GM19468 (cell line): Measurements from ENCODE around the gene CAMK1G.

Experiments
- ATAC-seq: cut with Tn5 transposase; IDR thresholded peaks from one replicate; pipeline ENCODE4 v1.9.1; 2021; ENCODE audit warnings: mild to moderate bottlenecking, moderate library complexity, moderate number of reproducible peaks; ENCODE audit not compliant: unreplicated experiment; ENCODE audit errors: extremely low read depth

CAMK1G gene

GRCh38 chr1:209583408-209583807, at the start of gene CAMK1G:
CAMK1G (plus strand) TSS chr1:209583714; CDS start chr1:209594984, 11,270 bp downstream.
- ATAC-seq: no peak

GRCh38 chr1:209534496-209535250, 48.8 kb upstream of the CAMK1G start:
- no peak for ATAC-seq

GRCh38 chr1:209536843-209537242, 46.7 kb upstream of the CAMK1G start:
- ATAC-seq: no peak

- no peak for ATAC-seq
Measured at GRCh38 chr1:209537336-209538114, 46.0 kb upstream of the CAMK1G start.

DNA sequence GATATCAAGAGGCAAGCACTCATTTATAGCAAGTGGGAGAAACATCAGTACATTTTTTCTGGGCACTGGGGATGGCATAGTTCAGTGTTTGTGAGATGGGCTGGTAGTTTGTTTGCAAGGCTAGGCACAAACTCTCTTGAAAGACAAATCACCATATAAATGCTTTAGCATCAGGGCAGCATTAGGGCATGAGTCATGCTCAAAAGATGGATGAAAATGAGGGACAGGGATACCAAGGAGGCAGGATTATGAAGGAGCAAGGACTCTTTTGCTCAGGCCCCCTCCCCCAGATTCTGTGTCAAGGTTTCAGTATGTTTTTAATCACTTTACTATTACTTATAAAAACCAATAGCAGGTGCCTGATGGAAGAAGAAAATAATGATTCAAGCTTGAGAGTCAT, 43.9 kb upstream of the CAMK1G start:
- ATAC-seq: no peak

DNA sequence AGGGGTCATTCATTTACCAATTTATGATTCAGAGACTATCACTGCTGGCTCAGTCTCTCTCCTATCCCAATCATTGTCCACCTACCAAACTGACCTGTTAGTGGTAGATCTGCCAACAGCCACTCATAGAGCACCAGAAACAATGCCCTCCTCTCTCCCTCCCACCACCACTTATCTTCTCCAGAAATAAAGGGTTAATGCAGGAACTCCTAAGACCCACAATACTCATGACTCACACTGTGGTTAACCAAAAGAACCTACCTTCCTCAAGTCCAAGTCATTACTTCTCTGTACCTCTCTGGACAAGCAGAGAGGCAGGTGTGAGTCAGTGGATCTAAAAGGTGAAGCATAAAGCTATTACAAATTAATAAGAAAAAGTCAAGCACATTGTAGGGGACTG, 40.9 kb upstream of the CAMK1G start:
- no peak for ATAC-seq

DNA sequence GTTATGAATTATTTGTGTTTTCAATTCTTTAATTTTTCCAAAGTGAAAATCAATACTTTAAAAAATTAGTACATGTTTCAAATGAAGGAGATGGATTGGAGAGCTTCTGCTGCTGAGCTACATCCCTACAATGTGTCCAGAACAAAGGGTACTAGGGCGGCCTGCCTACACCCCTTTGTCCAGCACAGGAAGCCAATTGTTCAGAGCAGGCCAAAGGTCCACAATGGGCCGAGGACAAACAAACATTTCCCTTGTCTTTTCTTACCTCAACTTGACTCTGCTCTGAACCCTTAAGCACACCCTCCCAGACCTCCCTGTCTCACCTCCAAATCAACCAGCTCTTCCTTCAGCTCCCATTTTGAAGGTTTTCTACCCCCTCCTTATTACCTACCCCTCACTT, 39.4 kb upstream of the CAMK1G start:
- ATAC-seq: no peak

DNA sequence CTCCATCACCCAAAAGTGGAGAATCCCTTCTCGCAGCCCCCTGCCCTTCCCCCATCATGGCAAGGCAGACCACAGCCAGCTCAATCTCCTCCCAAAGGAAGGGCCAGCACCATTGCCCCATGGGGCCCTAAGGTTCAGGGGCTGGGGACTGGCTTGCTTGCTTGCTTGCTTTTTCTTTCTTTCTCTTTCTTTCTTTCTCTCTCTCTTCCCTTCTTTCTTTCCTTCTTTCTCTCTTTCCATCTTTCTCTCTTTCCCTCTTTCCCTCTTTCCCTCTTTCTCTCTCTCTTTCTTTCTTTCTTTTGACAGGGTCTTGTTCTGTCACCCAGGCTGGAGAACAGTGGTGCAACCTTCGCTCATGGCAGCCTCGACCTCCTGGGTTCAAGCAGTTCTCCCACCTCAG, 38.1 kb upstream of the CAMK1G start:
- no peak for ATAC-seq

DNA sequence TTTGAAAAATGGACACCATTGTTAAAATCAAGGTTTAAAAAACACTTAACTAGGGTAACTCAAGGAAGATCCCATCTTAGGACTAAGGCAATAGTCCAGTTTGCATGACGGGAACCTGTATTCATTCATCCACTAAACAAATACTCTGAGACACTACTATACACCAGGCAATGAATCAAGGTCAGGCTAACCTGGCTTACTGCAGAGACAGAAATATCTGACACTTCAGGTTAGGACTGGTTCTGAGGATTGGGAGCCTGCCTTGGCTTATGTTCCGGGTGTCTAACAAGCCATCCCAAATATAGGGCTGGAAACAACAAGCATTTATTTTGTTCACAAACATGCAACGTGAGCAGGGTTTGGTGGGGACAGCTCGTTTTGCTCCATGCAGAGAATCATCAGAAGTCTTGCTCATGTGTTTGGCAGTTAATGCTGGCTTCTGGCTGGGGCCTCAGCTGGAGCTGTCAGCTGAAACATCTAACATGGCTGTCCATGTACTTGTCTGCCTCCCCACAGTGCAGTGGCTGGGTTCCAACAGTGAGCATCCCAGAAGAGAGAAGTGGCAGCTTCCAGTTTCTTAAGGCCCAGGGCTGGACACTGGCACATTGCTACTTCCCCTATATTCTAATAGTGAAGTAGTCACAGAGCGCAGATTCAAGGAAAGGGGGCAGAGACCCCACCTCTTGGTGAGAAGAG, 37.0 kb upstream of the CAMK1G start:
- ATAC-seq: no peak

GRCh38 chr1:209547626-209548025, 35.9 kb upstream of the CAMK1G start:
- no peak for ATAC-seq

GRCh38 chr1:209549443-209550205, 33.9 kb upstream of the CAMK1G start:
- ATAC-seq: no peak

GRCh38 chr1:209550519-209550918, 33.0 kb upstream of the CAMK1G start:
- ATAC-seq: no peak

- no peak for ATAC-seq
Measured at GRCh38 chr1:209552406-209553264, 30.9 kb upstream of the CAMK1G start.

- no peak for ATAC-seq
Measured at GRCh38 chr1:209554761-209555611, 28.5 kb upstream of the CAMK1G start.

- no peak for ATAC-seq
Measured at GRCh38 chr1:209556162-209556690, 27.3 kb upstream of the CAMK1G start.

DNA sequence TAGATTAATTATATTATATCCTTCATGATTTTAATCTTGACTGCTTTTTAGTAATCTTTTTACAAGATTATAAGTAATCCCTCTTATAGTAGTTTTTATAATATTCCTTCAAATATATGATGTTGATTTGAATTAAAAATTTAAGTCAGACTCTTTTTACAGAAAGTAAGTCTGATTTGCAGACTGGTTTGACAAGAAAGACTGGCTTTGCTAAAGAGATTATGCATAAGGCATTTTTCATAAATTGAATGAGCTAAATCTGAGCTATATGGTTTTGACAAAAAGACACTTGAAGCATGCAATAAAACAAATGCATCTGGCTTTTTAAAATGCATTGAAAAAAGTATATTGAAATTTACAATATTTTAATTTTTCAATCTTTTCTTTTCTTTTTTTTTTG, 26.3 kb upstream of the CAMK1G start:
- no peak for ATAC-seq

DNA sequence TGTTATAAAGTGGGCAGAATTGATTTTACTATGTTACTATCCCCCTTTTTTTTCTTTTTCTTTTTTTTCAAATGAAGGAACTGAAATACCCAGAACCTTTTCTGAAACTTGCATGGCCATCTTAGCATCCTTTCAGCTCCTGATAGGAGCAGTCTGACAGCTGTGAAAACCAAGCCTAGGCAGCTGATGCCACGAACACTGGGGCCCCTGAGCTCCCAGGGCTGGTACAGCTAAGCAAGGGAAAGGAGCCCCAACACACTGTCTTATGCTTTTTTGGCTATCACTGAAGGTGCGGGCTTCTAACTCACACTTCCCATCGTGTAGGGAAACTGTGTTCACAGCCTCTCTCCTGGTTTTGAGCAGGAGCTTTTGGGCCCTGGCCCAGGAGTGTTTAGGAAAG, 23.0 kb upstream of the CAMK1G start:
- ATAC-seq: no peak

DNA sequence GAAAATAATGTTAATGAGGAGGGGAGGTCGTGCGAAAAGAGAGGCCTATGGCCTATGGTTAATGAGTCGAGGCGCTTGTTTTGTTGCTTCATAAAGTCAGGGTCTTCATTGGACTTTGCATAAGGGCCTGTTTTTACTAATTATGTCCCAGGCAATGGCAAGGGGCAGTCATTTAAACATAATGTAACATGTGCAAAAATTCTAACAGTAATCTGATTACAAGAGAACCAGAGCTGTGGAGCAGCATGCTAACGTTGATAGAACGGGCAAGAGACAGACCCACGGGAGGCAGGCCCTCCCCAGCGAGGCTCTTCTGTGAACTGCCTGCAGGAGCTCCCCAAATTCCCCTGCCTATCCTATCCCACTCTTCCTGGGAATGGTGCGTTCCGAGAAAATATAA, 22.6 kb upstream of the CAMK1G start:
- ATAC-seq: no peak
